ENCODE data around the gene CELF2.

CELF2 gene

DNA sequence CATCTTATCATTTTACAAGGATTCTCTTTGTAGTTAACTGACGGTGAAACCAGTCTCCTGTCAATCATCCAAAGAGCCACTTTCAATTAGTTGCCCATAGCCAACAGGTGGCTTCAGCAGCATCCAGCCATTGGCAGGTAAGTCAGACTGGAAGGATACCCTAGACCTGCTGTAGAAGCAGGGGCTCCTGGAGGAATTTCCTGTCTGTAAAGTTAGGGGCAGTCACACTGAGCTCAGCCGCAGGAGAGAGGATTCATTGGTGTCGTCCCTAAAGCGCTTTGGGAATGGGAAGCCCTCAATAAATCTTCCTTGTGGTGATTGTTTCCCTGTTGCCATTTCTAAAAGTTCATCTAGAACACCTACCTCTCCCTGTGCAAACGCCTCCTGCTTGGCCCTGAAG is 140.4 kb downstream of the CELF2 start:
- no peak for DNase-seq

GRCh38 chr10:11159543-11160215 is 142.0 kb downstream of the CELF2 start:
- no peak for DNase-seq

GRCh38 chr10:11161096-11161495 is 143.4 kb downstream of the CELF2 start:
- no peak for DNase-seq

- no peak for DNase-seq
Measured at GRCh38 chr10:11161910-11162309, 144.2 kb downstream of the CELF2 start.

- no peak for DNase-seq
Measured at GRCh38 chr10:11162828-11163599, 145.3 kb downstream of the CELF2 start.

- DNase-seq, result no peak
Measured at GRCh38 chr10:11163780-11164550, 146.3 kb downstream of the CELF2 start.

DNA sequence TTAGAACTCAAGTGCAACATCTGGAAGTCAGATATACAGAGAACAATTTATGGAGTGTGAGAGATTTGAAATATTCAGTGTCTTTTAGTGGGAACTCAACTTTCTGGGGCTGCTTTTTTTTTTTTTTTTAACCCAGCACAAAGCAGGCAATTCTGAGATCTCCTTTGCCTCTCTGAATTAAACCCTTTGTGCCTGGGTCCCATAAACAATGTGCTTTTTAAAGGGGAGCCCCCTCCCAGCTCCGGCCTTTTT is 146.8 kb downstream of the CELF2 start:
- no peak for DNase-seq

DNA sequence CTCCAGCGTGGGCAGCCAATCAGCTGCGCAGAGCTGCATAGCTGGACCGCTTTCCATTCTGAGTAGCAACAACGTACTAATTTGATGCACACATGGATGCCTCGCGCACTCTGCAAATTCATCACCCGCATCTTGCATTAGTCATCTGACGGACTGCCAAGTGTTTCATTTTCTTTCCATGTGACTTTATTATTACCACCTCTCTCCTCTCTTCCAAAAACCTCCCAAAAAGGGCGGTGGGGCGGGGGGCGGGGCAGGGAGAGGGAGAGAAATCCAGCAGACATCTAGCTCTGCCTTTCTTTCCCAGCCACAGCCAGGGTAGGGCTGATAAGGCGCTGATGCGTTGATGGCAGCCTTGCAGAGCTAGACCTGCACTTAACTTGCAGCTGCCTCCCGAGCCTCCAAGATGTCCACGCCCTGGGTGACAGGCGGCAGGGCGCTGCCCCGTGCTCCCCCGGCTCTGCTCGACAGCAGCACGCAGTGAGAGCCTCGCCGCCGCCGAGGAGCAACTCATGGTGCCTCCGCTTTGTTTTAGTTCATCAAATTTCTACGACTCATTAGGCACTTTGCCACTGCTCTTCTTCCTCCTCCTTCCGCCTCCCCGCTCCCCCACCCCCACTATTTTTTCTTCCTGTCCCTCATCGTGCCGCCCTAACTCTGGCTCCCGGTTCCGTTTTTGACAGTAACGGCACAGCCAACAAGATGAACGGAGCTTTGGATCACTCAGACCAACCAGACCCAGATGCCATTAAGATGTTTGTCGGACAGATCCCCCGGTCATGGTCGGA is 147.3 kb downstream of the CELF2 start:
- DNase-seq, result no peak

GRCh38 chr10:11165591-11166543 is 148.2 kb downstream of the CELF2 start:
- no peak for DNase-seq

DNA sequence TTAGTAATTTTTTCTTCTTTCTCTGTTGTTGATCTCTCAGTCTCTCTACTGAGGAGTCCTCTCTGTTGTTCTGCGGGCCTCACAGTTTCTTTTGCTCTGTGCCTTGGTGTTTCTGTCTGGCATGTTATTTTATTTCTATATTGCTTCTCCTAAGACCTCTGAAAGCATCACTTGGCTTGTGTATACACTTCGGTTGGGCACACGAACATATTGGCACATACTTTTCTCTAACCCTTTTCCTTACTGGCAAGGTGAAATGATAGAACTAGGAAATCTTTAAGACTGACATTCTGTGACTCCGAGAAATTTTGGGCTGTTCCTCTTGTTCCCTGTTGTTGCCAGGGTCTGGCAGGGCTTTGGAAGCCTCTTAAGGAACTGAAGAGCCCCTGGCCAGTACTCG is 148.9 kb downstream of the CELF2 start:
- DNase-seq, result no peak

- DNase-seq, result no peak
Measured at GRCh38 chr10:11167233-11167966, 149.7 kb downstream of the CELF2 start.

DNA sequence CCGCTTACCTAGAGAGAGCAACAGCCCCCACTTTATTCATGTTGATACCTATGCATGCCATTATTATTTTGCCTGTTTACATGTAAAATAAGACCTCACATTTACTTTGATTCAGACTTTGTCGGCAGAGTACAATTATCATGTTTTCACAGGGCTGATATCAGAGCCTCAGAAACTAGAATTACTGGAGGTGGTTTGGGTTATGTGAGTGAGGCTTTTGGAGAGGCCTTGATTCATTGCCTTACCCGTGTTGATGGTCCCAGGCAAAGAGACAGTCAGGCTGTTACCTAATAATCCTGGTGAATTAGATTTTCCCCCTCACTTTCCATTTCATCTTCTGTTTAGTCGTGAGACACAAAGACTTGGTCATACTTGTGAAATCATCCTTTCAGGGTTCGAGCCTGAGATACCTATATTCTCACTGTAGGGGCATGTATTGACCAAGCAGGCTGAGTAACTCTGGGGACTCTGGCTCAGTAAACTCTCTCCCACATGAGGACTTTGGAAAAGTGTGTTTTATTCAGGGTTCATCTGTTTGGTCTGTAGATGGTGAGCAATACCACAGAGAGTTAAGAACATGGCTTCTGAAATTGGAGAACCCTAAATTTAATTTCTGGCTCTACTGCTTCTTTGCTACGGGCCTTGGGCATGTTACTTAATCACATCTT is 150.9 kb downstream of the CELF2 start:
- DNase-seq, result no peak

- DNase-seq, result no peak
Measured at GRCh38 chr10:11169976-11170375, 152.3 kb downstream of the CELF2 start.

GRCh38 chr10:11170574-11170973 is 152.9 kb downstream of the CELF2 start:
- no peak for DNase-seq

GRCh38 chr10:11170993-11171851 is 153.6 kb downstream of the CELF2 start:
- DNase-seq, result no peak

GRCh38 chr10:11173042-11173441 is 155.4 kb downstream of the CELF2 start:
- DNase-seq, result no peak

DNA sequence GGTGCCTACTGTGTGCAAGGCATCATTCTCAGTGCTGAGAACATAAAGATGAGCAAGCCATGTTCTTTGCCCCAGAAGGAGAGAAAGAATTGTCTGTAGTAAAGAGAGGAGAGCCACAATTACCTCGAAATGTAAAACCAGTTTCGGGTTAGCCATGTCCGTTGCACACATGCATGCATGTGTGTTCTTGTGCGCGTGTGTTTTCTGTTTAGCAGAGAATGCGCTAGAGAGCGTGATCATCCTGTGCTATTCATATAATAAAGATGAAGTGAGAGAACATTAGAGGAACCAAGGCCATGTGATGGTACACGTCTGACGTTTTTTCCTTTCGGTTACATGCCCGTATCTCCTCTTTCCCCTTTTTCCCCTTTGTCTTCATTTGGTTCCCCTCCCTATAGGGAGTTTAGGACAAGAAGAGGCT is 158.2 kb downstream of the CELF2 start:
- no peak for DNase-seq

DNA sequence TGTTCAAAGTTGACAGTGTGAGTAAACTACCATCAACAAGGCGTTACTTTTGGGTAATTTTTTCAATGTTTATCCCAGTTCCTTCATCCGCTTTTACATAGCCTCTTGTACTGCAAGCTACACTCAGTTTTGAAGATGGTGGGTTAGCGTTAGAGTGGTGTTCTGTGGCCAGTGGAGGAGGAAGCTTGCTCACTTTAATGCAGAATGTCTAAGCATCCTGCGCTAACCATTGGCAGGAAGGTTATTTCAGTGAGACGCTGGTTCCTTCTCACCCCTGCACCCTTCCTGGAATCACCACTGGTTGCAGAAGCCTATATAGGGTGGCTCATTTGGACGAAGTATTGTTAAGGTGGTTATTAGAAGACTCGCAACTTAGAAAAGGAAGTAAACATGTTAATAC is 159.1 kb downstream of the CELF2 start:
- DNase-seq, result no peak

GRCh38 chr10:11177381-11177780 is 159.7 kb downstream of the CELF2 start:
- no peak for DNase-seq

Measured in NCI-H2029 (cell line).